Hepatic stellate cell (primary cell): ENCODE data around the gene ISCU.
A peak's percentile ranks its signal among the peaks of the same experiment; 100 is the strongest.

ENCODE experiments used
- DNase-seq: peaks from one replicate; pipeline ENCODE4 v3.0.0; 2011; ENCODE audit warnings: low spot score

The ISCU gene

GRCh38 chr12:108603743-108604142 lies 41.3 kb downstream of the ISCU start:
- no peak for DNase-seq

- no peak for DNase-seq
Measured at GRCh38 chr12:108604208-108604941, 42.0 kb downstream of the ISCU start.

- no peak for DNase-seq
Measured at GRCh38 chr12:108605000-108605689, 42.7 kb downstream of the ISCU start.

GRCh38 chr12:108605690-108606406 lies 43.5 kb downstream of the ISCU start:
- no peak for DNase-seq

GRCh38 chr12:108606492-108606891 lies 44.1 kb downstream of the ISCU start:
- no peak for DNase-seq

- no peak for DNase-seq
Measured at GRCh38 chr12:108607981-108608600, 45.7 kb downstream of the ISCU start.

- no peak for DNase-seq
Measured at GRCh38 chr12:108608616-108609015, 46.2 kb downstream of the ISCU start.

GRCh38 chr12:108609537-108610335 lies 47.3 kb downstream of the ISCU start:
- DNase-seq = peak; percentile 69

- no peak for DNase-seq
Measured at GRCh38 chr12:108610336-108610815, 48.0 kb downstream of the ISCU start.

- no peak for DNase-seq
Measured at GRCh38 chr12:108610856-108611605, 48.6 kb downstream of the ISCU start.

GRCh38 chr12:108611884-108612415 lies 49.6 kb downstream of the ISCU start:
- peak; percentile 73 for DNase-seq

GRCh38 chr12:108612788-108613282 lies 50.4 kb downstream of the ISCU start:
- DNase-seq = no peak

- no peak for DNase-seq
Measured at GRCh38 chr12:108613548-108613947, 51.2 kb downstream of the ISCU start.

- no peak for DNase-seq
Measured at GRCh38 chr12:108614041-108614440, 51.6 kb downstream of the ISCU start.

- DNase-seq = no peak
Measured at GRCh38 chr12:108614639-108615038, 52.2 kb downstream of the ISCU start.

GRCh38 chr12:108615918-108616317 lies 53.5 kb downstream of the ISCU start:
- DNase-seq = no peak

- no peak for DNase-seq
Measured at GRCh38 chr12:108616359-108616758, 54.0 kb downstream of the ISCU start.

- DNase-seq = no peak
Measured at GRCh38 chr12:108616941-108617858, 54.8 kb downstream of the ISCU start.
